ENCODE results near the gene INPP5A.
"Not testable (repeated sequence)": the region's sequence is repeated elsewhere in the genome, so short reads cannot be mapped to it uniquely, and the experiment has no call there.

INPP5A gene

DNA sequence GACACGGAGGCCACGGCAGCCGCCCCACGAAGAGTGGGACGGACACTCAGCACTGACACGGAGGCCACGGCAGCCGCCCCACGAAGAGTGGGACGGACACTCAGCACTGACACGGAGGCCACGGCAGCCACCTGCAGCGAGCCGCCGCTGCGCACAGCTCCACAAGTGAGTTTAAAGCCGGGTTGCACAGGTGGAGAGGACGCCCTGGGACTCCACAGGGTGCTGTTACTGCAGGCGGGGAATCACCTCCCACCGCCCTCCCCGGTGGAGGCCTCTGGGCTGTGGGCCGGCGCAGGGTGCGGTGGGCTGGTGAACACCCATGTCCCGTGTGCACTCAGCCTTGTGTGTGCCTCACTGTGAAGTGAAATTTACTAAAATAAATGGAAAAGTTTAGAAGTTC lies 235.2 kb downstream of the INPP5A start:
- not testable (repeated sequence) for H3K4me1 Mint-ChIP-seq, H3K27me3 Mint-ChIP-seq, H3K9me3 Mint-ChIP-seq, H3K27ac Mint-ChIP-seq, H3K36me3 Mint-ChIP-seq, H3K4me3 Mint-ChIP-seq

DNA sequence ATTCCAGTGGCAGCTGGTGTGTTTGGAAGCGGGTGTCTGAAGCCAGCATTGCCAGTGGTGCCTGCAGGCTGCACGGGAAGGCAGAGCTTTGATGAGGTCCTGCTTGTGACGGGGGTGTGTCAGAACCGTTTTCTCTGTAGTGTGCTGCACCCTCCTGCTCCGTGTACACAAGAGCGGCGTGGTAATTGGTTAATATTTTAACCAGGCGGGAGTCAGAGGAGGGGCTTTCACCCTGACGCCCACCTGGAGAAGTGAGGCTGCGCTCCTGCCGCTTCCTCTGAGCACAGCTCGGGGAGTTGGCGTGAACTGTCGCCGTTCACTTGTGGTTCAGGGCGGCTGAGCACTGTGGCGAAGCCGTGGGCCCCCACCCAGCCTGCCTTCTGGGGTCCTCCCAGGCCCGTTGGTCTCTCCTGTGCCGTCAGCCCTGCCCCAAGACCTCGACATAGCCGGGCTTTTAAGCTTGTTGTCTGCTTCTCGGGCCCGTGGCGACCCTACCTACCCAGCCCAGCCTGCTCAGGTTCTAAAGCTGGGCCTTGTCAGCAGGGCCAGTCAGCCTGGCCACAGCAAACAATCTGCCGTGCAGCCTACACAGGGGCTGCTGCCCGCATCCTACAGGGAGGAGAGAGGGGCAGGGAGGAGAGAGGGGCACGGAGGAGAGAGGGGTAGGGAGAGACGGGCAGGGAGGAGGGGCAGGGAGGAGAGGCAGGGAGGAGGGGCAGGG lies 236.8 kb downstream of the INPP5A start:
- Mint-ChIP-seq H3K4me3 (no peak overlapping the region), H3K36me3 (peaks cover 7% of the 10 kb centered on the region), H3K27ac (no peak overlapping the region), H3K27me3 (no peaks in the 10 kb centered on the region), H3K4me1 (no peaks in the 10 kb centered on the region), H3K9me3 (no peaks in the 10 kb centered on the region)

- H3K27ac Mint-ChIP-seq = no peak overlapping the region
- H3K9me3 Mint-ChIP-seq = no peaks in the 10 kb centered on the region
- no peaks in the 10 kb centered on the region for H3K27me3 Mint-ChIP-seq
- H3K36me3 Mint-ChIP-seq = peaks cover 12% of the 10 kb centered on the region
- no peak overlapping the region for H3K4me3 Mint-ChIP-seq
- H3K4me1 Mint-ChIP-seq = no peaks in the 10 kb centered on the region
Observed at GRCh38 chr10:132774902-132775863, 237.6 kb downstream of the INPP5A start.

DNA sequence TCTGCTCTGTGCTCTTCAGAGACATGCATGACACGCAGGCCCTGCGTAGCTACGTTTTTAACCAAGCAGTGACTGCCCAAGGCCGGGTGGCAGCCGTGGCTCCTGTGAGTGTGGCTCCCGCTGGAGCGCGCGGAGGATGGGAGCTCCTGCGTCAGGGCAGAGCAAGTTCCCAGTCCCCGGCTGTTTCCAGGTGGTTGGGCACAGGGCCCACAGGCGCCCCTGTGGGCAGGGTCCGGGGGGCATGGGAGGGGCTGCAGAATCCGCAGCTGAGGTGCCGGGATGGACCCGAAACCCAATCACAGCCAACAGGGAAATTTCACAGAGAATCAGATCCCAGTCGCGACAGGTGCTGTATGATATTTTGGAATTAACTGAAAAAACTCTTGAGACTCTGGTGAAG lies 238.6 kb downstream of the INPP5A start:
- H3K36me3 Mint-ChIP-seq = peaks cover 13% of the 10 kb centered on the region

GRCh38 chr10:132776821-132777220 lies 239.2 kb downstream of the INPP5A start:
- no peaks in the 10 kb centered on the region for H3K9me3 Mint-ChIP-seq
- no peak overlapping the region for H3K4me3 Mint-ChIP-seq
- peaks cover 16% of the 10 kb centered on the region for H3K36me3 Mint-ChIP-seq
- H3K27me3 Mint-ChIP-seq = no peaks in the 10 kb centered on the region
- H3K27ac Mint-ChIP-seq = no peak overlapping the region
- no peaks in the 10 kb centered on the region for H3K4me1 Mint-ChIP-seq

More for the DNA sequence above, 238.6 kb downstream of the INPP5A start:
- no peaks in the 10 kb centered on the region for H3K9me3 Mint-ChIP-seq
- H3K4me3 Mint-ChIP-seq = no peak overlapping the region
- H3K27ac Mint-ChIP-seq = no peak overlapping the region
- H3K4me1 Mint-ChIP-seq = no peaks in the 10 kb centered on the region
- no peaks in the 10 kb centered on the region for H3K27me3 Mint-ChIP-seq

- Mint-ChIP-seq H3K27ac (no peak overlapping the region), H3K27me3 (no peaks in the 10 kb centered on the region), H3K4me3 (no peak overlapping the region), H3K9me3 (no peaks in the 10 kb centered on the region), H3K36me3 (peaks cover 19% of the 10 kb centered on the region), H3K4me1 (no peaks in the 10 kb centered on the region)
Observed at GRCh38 chr10:132777441-132777840, 239.9 kb downstream of the INPP5A start.

DNA sequence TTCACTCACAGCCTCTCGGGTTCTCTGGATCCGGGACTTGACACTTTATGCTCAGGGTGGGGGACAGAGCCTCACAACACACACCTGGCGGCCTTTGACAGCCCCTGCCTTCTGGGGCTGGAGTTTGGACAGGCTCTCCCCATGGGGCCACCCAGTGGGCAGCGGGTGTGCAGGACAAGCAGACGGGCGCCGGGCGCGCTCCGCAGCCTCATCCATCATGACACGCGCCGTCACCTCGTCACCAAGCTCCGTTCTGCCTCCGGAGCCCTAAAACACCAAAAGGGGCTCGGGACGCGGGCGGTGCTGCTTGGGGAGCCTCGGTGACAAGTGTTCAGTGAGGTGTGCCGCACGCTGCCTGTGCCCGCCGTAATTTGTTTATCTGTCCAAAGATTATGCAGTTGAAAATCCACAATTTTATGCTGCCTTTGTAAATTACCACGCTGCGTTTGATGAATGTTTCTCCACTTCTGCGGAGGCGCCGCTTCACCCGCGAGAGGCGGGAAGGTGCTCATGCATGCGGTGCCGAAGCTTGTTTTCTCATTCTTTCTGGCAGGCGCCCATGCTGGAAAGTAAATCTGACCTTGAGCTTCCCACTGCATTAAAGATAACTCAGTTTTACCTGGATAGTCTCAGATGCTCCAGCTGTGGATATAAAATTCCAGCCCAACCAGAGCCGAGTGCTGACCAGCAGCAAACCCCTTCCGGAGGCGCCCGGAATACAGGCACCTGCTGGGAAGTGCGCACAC lies 242.1 kb downstream of the INPP5A start:
- Mint-ChIP-seq H3K27me3 (peaks cover 4% of the 10 kb centered on the region), H3K4me3 (no peak overlapping the region), H3K4me1 (no peaks in the 10 kb centered on the region), H3K36me3 (peaks cover 20% of the 10 kb centered on the region), H3K27ac (no peak overlapping the region), H3K9me3 (no peaks in the 10 kb centered on the region)

GRCh38 chr10:132780356-132780755 lies 242.8 kb downstream of the INPP5A start:
- no peak overlapping the region for H3K4me3 Mint-ChIP-seq
- H3K4me1 Mint-ChIP-seq = no peaks in the 10 kb centered on the region
- H3K9me3 Mint-ChIP-seq = no peaks in the 10 kb centered on the region
- H3K27ac Mint-ChIP-seq = no peak overlapping the region
- H3K36me3 Mint-ChIP-seq = peaks cover 20% of the 10 kb centered on the region
- peaks cover 4% of the 10 kb centered on the region for H3K27me3 Mint-ChIP-seq

- Mint-ChIP-seq H3K4me1 (no peaks in the 10 kb centered on the region), H3K9me3 (no peaks in the 10 kb centered on the region), H3K27ac (no peak overlapping the region), H3K27me3 (peaks cover 4% of the 10 kb centered on the region), H3K36me3 (peaks cover 20% of the 10 kb centered on the region), H3K4me3 (no peak overlapping the region)
Observed at GRCh38 chr10:132781556-132781955, 244.0 kb downstream of the INPP5A start.

DNA sequence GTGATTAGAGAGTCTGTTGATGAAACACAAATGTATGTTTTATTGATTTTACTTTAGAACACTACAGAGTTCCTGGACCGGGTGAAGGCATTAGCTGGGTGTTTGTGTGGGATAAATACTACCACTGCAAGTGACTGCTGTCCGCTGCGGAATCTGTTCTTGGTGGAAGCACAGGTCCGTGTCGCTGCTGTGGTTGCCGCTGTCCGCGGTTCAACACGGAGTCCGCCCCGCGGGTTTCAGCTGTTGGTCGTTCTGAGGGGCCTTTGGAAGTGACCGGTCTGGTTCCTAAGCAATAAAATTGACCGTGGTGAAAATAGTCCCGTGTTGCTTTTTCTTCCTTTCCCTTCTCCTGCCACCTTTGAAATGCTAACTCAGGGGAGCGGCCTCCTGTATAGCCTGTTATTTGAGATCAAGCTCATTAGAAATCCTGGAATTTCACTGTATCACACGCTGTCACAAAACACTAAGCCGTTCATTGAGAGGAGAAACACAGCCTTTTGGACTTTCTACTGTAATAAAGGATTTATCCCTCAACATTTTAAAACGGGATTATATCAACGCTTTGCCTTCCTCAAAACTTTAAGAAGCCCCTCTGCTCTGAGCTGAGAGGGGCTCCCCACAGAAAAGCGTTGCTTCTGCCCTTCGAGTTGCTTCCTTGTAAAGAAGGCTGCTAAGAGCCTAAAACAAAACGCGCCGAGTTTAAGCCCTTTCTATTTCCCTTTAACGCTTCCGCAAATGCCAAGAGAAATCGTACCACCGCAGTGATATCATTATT lies 245.8 kb downstream of the INPP5A start:
- H3K36me3 Mint-ChIP-seq = peaks cover 20% of the 10 kb centered on the region
- H3K27ac Mint-ChIP-seq = no peak overlapping the region
- peak overlapping the region; percentile 26 for H3K4me3 Mint-ChIP-seq
- peaks cover 4% of the 10 kb centered on the region for H3K27me3 Mint-ChIP-seq
- no peaks in the 10 kb centered on the region for H3K4me1 Mint-ChIP-seq
- no peaks in the 10 kb centered on the region for H3K9me3 Mint-ChIP-seq

DNA sequence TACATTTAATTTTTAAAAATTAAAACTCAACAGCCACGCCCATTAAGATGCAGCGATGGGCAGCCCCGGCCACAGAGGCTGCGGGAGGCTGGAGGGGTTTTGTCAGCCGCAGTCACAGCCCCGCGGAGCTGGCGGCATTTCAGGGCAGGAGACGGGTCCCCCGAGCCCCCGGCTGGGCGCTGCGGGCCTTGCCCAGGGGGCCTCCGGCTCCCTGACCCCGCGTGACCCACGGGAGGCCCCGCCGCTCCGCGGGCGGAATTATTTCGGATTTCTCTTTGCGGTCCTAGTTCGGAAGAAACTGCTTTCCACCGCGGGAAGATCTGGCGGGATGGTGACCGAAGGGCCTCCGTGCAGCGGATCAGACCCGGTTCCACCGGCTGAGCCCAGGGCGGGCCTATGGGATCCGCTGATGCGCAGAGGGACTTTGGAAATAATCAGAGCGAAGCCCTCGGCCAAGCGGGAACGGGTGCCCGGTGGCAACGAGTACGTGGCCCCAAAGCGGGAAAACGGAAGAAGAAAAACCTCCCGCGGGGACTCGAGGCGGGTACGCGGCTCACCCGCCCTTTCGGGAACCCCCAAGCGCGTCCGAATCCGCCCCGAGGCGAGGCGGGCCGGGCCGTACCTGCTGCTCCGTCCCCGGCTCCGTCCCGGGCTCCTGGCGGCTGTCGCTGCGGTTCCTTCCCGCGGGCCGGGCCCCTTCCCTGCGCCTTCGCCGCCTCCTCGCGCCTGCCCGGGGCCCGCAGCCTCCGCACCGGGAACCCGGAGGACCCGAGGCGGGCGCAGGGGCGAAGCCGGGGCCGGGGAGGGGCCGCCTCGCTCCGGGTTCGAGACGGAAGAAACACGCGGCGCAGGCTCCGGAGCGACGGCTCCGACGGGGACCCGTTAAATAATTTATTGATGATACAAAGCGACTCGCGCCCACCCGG lies 246.6 kb downstream of the INPP5A start:
- Mint-ChIP-seq H3K27ac (no peak overlapping the region), H3K27me3 (peaks cover 4% of the 10 kb centered on the region), H3K4me3 (no peak overlapping the region), H3K4me1 (no peaks in the 10 kb centered on the region), H3K36me3 (peaks cover 19% of the 10 kb centered on the region), H3K9me3 (no peaks in the 10 kb centered on the region)

DNA sequence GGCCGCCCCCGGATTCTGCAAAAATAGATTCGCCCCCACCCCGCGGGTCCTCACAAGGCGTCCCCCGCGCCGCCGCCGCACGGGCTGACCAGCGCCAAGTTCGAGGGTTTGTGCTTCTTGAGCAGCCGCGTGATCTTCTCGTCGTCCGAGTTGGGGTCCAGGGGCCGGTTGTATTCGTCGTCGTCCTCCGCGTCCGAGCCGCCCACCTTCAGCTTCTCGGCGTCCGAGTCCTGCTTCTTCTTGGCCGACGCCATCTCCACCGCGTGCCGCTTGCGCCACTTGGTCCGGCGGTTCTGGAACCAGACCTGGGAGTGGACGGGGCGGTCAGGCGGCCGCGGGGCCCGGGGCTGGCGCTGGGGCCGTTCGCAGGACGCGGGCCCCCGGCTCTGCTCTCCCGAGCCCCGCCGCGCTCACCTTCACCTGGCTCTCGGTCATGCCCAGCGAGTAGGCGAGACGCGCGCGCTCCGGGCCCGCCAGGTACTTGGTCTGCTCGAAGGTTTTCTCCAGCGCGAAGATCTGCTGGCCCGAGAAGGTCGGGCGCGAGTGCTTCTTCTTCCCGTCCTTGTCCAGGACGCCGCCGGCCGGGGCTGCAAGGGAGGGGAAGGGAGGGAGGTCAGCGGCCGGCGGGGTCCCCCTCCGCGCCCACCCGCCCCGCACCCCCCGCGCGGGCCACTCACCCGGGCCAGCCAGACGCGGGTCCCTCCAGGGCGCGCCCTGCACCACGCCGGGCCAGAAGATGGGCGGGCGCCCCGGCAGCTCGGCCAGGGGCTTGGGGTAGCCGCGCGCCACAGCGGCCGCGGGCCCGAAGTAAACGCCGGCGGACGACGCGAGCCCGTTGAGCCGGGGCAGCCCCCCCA lies 247.5 kb downstream of the INPP5A start:
- H3K27me3 Mint-ChIP-seq = peaks cover 7% of the 10 kb centered on the region
- H3K36me3 Mint-ChIP-seq = peaks cover 15% of the 10 kb centered on the region
- H3K27ac Mint-ChIP-seq = no peak overlapping the region
- no peaks in the 10 kb centered on the region for H3K9me3 Mint-ChIP-seq
- no peaks in the 10 kb centered on the region for H3K4me1 Mint-ChIP-seq
- H3K4me3 Mint-ChIP-seq = no peak overlapping the region

DNA sequence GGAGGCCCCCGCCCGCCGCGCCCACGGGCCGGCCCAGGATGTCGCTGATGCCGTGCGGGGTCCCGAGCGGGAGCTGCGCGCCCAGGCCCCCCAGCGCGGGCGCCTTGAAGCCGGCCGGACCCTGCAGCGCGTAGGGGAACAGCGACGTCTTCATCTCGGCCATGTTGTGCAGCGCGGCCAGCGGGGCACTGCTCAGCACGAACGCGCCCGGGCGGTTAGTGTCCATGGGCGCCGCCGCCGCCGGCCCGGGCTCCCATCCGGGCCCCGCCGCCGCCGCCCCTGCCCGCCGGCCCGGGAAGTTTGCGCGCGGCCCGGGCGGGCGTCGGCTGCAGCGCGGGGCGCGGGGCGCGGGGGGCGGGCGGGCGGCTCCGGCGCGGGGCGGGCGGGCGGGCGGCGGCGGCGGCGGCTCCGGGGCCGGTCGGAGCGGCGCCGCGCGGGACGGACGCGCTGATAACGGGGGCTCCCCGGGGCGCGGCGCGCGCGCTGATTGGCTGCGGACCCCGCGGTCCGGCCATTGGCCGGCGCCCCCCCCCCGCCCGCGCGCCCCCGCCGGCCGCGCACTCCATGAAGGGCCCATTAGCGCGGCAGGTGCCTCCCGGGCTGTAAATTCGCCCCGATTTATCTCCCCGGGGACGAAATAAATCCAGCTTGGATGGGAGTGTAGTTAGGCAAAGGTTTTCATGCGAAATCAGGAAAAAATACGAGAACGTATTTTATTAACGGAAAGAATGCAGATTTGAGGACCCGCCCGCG lies 248.3 kb downstream of the INPP5A start, which contains the start of gene NKX6-2:
Gene NKX6-2, minus strand, starts transcription at position 425 of the 753 bp plus-strand sequence. Its CDS starts 199 bp downstream, at position 226.
- no peaks in the 10 kb centered on the region for H3K9me3 Mint-ChIP-seq

More for the DNA sequence above, 248.3 kb downstream of the INPP5A start, which contains the start of gene NKX6-2:
- peaks cover 13% of the 10 kb centered on the region for H3K36me3 Mint-ChIP-seq
- H3K4me1 Mint-ChIP-seq = no peaks in the 10 kb centered on the region
- peaks cover 9% of the 10 kb centered on the region for H3K27me3 Mint-ChIP-seq
- no peak within 1 kb of the TSS for H3K4me3 Mint-ChIP-seq
- H3K27ac Mint-ChIP-seq = no peak within 1 kb of the TSS
